Neural progenitor cell (in vitro differentiated cells): ENCODE data around the gene FSTL1.

Experiments
- CTCF ChIP-seq: fragments of 200-600 bp; sonication (generic); IDR thresholded peaks from 2 replicates; pipeline ENCODE4 v1.5.1; 2017; ENCODE audit warnings: antibody characterized with exemption, mild to moderate bottlenecking
- EZH2 ChIP-seq: fragments of 200-600 bp; sonication (generic); IDR thresholded peaks from 2 replicates; pipeline ENCODE4 v1.6.1; 2017; ENCODE audit warnings: antibody characterized with exemption, mild to moderate bottlenecking, moderate library complexity

- TF ChIP-seq CTCF = no peak
- TF ChIP-seq EZH2 = no peak
Measured at GRCh38 chr3:120429921-120430361, 20.9 kb downstream of the FSTL1 start.
